GM18873 (cell line): ENCODE results near the gene REEP3.

ENCODE experiments used
- ATAC-seq: cut with Tn5 transposase; IDR thresholded peaks from one replicate; pipeline ENCODE4 v1.9.1; 2021; ENCODE audit warnings: mild to moderate bottlenecking, moderate library complexity, moderate number of reproducible peaks; ENCODE audit not compliant: unreplicated experiment, low FRiP score

REEP3 gene

DNA sequence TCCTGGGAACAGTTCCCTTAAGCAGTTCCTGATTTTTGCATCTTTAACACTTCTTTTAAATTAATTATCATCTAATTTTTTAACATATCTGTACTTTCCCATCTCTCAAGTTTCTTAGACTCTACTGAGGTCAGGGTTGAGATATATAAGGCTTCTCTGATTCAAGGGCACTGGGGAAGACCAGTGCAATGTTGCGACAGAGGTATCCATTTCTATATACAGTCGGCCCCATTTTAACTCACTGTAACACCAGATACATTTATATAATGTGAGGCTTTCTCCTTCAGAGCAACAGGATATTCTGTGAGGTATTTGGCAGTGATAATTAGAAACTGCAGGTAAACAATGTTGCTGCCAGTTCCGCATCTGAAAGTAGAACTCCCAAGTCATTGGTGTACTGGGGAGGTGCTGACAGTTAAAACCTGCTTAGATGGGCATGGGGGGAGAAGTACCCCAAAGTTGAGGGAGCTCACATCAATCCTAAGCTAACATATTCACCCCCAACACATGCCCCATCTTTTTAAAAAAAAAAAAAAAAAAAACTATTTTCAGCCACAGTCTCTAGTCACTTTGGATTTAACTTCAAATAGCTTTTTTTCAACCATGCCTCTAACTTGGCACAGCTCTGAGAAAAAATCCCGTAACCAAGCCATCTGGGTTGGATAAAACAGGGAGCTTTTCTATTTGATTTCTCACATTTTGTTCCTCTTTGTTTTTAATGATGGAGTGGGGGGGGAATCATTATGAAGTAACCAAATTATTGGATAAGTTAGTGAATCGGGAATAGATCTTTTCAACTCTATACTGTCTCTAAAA lies 62.9 kb downstream of the REEP3 start:
- no peak for ATAC-seq

DNA sequence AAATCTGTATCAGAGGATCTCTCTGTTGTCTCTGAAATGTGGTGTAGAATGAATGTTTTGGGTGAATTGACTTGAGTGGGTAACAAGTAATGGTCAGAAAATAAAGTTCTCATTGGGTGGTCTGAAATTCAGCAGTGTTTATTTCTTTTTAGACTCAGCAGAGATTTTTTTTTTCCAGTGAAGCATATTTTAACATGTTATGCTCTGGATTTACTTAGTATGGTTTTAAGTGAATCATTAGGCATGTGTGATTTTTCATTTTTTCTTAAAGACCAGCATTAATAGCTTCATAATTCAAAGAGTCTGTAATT lies 63.5 kb downstream of the REEP3 start:
- no peak for ATAC-seq

DNA sequence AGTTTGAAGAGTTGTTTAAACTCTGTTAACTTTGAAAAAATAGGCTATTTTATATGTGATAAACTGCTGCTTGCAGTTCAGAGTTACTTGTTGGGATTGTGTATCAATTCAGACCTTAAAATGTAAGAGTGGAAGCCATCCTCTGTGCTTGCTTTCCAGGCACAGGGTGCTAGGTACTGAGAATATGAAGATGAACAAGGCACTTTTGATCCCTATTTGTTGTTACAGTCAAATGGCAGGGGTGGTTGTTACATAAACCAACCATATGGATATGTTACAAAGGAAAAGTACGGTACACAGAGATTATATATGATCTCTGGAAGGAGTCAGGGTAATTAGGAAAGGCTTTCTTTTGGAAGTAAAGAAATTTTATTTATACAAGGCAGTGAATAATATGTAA lies 63.8 kb downstream of the REEP3 start:
- ATAC-seq, result no peak

DNA sequence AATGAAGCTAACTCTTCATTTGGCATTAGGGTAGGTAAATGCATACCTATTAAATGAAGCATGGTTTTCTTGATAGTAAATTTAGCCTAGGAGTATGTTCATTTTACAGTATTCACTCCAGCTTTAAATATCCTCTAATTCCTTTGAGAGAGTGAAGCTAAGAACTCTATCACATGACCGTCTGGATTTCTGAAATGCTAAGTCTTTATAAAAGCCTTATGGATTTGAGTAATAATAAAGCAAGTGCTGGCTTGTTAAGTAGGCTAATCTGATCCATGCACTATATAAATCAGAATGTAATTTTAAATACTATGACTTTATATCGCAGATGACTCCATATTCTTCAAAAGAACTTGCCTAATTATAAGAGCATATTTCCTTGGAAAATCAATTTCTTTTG lies 64.8 kb downstream of the REEP3 start:
- ATAC-seq, result no peak

DNA sequence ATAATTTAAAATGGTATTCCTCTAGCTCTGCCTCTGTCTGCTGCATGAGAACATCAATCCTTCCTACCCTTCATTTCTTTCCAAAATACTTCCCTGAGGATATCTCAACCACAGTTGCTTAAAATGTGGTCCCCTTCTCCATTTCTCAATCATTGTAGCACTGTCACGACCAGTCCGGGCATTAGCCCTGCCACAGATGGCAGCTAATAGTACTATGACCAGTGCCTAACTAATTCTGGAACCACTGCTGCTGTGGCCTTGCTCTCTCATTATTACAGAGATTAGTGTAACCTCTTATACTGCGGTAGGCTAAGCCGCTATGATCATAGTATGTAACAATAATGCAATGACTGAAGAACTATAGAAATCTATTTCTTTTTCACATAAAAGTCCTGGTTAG lies 66.0 kb downstream of the REEP3 start:
- no peak for ATAC-seq

DNA sequence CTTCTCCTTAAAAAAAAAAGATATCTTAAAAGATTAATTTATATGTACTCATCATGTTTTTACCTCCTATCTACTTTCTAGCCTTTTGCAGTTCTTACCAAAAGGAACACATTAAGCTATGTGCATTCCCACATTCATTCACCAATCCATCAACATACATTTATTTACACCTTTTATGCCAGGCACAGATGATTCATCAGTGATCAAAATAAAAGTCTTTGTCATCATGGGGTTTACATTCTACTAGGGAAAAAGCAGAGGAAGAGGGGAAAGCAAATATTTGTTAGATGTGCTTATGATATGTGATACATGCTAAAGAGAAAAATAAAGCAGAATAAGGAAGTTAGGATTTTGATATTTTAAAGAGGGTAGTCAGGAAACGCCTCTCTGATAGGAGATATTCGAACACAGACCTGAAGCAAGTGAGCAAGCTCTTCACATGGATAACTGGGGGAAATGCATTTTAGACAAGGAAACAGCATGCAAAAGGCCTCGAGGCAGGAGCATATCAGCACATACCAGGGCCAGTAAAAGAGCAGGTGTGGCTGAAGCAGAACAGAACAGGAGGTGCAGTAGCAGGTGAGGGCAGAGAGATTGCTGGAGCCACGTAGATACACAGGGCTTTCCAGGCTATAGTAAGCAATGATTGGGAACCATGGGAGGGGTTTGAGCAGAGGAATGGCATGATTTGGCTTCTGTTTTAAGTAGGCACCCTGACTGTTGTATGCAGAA lies 67.4 kb downstream of the REEP3 start:
- ATAC-seq, result no peak

DNA sequence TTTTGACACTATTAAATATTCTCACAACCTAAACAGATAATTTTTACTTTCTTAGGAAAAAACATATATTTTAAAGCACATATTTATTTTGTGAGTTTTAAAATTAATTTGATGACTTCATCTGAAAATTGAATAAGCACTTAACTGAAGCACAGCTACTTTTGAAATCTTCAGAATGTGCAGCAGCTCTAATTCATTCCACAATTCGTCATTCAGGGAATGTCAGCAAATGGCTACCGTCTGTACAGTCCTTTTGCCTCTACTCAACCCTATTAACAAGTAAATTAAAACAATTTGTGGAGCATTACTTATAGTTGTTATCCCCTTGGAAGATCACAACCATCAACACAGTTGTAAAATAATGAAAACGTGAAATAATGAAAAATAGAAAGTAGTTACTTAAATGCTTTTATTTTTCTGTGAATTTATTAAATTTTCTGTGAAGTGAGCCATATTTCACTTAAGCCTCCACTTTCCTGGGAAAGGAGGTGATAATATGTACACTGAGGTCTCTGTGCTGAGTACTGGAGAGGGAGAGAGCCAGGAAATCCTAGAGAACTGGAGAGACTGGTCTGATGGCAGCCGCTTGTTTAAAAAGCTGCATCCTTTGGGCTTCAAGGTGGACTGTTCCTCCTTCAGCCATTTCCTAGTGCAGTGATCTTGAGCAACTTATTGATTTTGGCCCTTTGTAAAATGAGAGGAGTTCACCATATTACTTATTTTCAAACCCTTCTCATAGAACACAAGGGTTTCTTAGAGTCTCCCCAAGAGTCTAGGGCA lies 70.6 kb downstream of the REEP3 start:
- ATAC-seq, result no peak

DNA sequence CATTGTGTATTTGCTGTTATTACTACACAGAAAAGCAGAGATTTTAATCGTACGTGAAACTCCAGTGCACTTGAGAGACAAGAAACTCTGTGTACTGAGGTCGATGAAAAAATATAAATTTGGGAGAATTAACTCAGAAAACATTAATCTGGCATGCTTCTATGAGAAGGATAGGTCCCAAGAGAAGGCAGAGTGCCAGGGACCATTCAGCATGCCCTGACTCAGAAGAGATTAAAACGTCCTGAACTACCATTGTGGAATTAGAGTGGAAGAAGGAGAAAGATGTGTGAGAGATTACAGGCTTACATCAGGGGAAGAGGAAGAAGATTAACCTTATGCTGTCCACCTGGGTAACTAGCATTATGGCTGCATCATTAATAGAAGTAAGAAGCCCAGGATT lies 72.4 kb downstream of the REEP3 start:
- no peak for ATAC-seq

DNA sequence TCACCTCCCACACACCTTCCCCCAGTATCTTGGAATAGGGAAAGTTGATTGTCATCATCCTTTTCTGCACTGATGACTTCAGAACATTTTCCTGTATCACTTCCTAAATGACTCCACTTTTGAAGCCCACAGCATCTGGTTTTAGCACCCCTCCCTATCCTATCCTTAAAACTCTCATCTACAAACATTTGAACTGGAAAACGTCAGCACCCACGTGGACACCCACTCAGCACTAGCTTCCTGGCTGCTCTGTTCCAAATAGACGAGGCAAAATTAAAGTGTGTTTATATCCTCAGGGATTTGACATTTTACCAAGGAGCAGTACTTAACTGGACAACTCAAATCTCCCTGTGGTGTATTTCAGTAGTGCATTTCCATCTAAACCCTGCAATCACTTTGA lies 73.9 kb downstream of the REEP3 start:
- no peak for ATAC-seq

DNA sequence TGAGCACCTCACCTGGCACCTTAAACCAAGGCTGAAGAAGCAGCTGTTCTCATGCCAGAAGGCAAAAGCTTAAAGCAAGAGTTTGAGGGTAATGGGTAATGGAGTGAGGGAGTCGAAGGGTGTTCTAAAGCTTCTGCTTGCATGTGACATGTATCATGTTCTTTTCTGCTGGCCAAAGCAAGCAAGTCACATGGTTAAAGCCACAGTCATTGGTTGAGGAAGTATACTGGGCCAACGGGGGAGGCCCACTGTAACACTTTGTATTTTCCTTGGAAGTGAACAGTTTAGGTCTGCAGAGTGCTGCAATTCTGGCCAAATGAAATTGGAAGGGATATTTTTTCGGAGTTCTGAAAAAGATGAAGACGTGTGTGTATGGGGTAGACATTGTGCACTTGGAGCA lies 75.7 kb downstream of the REEP3 start:
- no peak for ATAC-seq

DNA sequence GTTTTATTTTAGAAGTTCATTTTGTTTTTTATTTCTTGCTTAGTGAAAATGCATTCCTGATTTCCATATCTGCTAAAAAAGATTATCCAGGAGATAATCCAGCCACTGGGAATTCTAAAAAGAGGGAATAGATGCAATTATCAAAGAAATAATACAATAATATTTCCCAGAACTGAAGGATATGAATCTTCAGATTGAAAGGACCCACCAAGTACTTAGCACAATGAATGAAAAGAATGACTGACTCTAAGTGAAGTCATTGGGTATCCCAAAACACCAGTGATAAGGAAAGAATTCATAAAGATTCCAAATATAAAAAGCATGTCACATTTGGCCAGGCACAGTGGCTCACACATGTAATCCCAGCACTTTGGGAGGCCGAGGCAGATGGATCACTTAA lies 79.3 kb downstream of the REEP3 start:
- no peak for ATAC-seq

DNA sequence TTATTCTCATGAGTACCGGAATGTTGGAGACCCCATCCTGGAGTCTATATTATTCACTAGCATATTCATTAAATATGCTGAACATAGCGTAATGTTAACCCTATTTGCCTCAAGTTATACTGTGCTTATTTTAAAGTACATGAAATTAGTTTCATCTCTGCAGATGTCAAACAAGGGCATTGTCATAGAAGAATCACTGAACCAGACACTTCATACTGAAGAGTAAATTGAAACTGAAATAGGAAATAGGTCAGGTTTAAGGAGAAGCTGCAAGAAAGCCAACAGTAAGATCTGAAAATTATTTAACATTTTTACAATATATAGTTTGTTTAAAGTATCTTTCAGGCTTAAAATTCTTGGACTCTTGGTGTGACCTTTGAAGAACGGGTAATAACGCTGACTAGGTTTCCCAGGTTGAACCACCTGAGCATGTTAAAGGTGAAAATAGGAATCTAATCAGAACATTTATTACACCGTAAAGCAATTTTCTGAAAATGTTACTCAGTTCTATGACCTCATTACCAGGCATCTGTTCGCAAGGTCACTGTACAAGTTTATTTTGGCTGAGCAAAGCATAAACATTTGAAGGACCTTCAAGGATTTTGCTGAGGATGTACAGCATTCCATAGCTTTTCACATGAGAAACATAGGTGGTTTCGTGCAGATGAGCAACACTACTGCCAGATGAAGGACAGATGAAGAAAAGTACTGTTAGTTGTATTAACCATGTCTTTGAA lies 82.7 kb downstream of the REEP3 start:
- ATAC-seq, result peak; percentile 75

DNA sequence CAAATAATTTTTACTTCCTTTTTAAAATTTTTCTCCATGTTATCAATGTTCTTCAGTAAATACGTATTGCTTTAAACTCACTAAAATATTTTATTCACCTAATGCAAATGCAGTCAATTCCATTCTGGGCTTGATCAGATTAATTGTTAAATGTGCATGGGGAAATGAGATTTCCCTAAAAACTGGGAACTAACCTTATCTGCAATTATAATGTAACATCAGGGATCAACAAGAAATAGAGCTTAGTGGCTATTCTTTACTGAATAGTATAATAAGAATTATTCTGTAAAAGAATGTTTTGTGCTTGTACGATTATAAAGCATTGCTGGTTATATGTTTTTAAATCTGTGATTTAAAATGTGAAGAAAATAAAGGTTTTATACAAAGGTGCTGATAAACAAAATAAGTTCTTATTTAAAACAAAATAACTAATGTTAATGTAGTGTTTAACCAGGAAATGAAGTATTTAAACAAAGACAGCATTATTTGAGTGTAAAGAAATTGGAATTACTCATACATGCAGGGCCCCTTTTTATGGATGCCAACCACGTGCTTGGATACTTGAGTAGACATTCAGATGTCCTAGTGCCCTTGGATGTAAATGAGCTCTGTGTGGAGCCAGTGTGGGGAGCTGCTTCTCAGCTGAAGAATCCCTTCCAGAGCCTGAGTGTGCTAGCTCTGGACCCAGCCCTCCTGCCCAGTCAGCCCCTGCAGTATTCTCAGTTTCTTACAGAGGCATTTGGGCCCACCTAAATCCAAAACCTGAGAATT lies 84.2 kb downstream of the REEP3 start:
- no peak for ATAC-seq

DNA sequence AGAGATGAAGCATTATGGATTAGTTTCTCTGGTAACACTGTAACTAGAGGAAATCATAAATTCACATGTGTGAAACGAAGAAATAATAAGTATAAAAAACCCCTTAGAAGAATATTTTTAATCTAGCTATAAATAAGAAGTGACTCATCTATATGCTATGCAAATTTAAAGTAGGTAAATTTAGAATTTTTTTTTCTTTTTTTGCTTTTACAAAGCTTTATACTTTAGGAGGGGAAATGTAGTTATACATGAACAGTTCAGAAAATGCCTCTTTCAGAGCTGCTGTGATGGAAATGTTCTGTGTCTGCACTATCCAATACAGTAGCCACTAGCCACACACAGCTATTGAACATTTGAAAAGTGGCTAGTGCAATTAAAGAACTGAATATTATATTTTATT lies 87.3 kb downstream of the REEP3 start:
- ATAC-seq, result no peak

DNA sequence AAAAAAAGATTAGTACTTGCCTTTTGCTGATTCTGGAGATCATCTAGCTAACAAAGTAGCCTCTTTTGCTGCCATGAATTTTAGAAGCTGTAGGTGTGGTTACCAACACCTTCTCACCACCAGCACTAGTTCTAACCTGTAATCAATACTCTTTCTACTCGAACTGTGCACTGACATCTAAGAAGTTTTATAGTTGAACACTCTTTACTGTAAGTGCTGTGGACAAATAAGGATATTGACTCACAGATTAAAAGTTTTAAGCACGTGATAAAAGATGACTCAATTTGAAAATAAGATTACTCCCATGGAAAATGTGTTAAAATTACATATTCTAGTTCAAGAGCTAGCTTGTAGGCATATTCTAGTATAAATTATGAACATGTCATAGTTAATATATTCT lies 89.9 kb downstream of the REEP3 start:
- ATAC-seq, result no peak

DNA sequence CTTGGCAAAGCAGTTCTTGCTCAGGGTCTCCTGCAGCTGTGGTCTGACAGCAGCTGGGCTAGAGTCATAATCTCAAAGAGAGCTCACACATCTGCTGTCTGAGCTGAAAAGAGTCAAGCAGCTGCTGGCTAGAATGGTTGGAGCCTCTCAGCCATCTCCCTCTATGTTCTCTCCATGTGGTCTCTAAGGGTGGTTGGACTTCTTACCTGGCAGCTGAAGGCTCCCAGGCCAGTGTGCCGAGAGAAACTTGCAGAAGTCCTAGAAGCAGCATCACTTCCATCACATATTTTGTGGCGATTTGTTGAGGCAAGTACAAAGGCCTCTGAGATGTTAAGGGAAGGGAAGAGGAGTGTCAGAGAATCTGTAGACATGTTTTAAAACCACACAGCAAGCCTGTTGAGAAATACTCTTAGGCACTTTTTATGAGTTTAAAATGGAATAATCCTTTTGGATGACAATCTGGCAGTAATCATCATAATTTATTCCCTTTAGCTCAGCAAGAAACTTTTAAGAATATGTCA lies 93.2 kb downstream of the REEP3 start:
- ATAC-seq, result no peak

DNA sequence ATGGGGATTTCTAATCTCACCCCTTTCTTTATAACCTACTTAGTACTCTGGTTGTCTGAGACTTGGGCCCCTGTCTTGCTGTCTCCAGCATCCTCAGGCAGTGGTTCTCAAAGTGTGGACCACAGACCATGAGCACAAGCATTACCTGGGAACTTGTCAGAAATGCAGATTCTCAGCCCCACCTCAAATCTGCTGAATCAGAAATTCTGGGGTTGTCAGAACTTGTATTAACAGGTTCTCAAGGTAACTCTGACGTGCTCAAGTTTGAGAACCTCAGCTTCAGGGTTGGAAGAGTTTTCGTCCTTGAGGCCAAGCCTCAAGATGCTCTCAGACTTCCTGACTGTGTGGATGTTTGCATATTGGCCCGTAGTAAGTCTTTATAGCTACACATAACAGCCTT lies 97.4 kb downstream of the REEP3 start:
- ATAC-seq, result no peak

DNA sequence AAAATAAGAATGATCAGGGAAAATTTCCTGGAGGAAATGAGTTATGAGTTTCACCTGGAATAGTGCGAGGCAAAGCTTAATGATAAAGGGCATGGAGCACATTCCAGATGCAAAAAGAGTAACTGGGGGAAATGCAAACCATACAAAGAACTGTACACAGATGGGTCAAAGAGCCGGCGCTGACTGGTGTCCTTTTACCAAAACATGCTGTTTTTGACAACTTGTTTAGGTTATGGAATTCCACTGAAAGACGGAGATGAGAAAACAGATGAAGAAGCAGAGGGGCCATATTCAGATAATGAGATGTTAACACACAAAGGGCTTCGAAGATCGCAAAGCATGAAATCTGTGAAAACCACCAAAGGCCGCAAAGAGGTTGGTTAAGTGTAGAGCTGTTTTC lies 98.2 kb downstream of the REEP3 start:
- no peak for ATAC-seq

DNA sequence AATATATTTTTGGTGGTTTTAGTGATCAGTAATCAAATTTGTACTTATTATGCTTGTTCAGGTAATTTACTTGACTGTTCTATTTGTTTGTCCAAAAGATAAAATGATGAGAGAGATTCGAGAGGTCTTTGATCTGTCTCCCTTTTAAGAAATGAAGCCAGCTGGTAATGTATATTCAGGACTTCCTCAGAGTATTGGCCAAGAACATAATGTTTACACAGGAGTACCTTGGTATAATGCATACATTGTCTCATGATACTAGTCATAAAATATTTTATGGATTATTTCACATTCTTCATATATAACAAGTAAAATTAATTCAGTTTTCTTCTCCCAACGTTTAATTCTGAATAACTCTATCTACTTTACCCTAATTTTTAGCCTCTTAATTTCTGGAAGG lies 100.9 kb downstream of the REEP3 start:
- ATAC-seq, result no peak

DNA sequence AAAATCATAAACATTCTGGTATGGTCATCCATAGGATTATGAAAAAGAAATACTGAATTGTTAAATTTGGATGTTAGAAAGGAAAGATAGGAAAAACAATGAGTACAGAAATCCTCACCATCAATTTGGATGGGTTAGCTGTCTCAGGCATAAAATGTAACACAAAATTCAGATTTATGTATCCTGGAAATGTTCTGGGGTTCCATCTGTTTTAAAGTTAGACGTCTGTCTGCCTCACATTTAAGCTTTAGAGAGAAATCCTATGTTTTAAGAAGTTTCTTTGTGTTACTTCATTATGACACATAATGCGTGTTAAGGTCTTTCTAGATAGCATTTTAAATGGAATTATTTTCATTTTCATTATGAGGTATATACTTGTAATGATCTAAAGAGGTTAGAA lies 103.5 kb downstream of the REEP3 start:
- ATAC-seq, result no peak
